ENCODE results near the gene LMX1A. TPM values are rescaled to one million over a fixed set of nuclear protein-coding genes. Genes with fewer than 3 reads are reported as not detected.

LMX1A gene
- total RNA-seq, 1 donor from 2014 or later: 8.7 TPM

- peaks cover 8% of the 10 kb centered on the region for H3K27me3 Mint-ChIP-seq (ENCODE audit: insufficient read depth, low read depth)
- H3K27ac ChIP-seq: no peak overlapping the region
- no peaks in the 10 kb centered on the region for H4K20me1 ChIP-seq (ENCODE audit: low read depth)
- H3K4me2 ChIP-seq: no peak overlapping the region
- H3K4me1 Mint-ChIP-seq: peaks cover 48% of the 10 kb centered on the region
- H3K4me3 ChIP-seq: no peak overlapping the region
- TF ChIP-seq CTCF (IDR thresholded peaks at IDR 0.05) (no peak), EZH2phosphoT487 (IDR thresholded peaks at IDR 0.05) (no peak), EZH2 (IDR thresholded peaks at IDR 0.05) (no peak)
- no peaks in the 10 kb centered on the region for H3K36me3 ChIP-seq
- peaks cover 37% of the 10 kb centered on the region for H3K4me1 ChIP-seq
- no peaks in the 10 kb centered on the region for H3K79me2 ChIP-seq (ENCODE audit: low read depth)
- H3K9ac ChIP-seq: no peak overlapping the region
- H3K36me3 Mint-ChIP-seq: peaks cover 4% of the 10 kb centered on the region
- H3K27ac Mint-ChIP-seq: no peak overlapping the region
- no peaks in the 10 kb centered on the region for H3K9me3 ChIP-seq (ENCODE audit: low read depth)
- H2AFZ ChIP-seq (replicated peaks): no peak overlapping the region
- no peak for DNase-seq (ENCODE audit: low spot score)
- peaks cover 5% of the 10 kb centered on the region for H3F3A ChIP-seq (ENCODE audit: low read depth)
- H3K9me3 Mint-ChIP-seq: peaks cover 7% of the 10 kb centered on the region
- H3K4me3 Mint-ChIP-seq: no peak overlapping the region
- no peaks in the 10 kb centered on the region for H3K27me3 ChIP-seq
Observed at GRCh38 chr1:165330483-165330882, 26.0 kb downstream of the LMX1A start.

GRCh38 chr1:165329104-165329503, 27.4 kb downstream of the LMX1A start:
- TF ChIP-seq CTCF (IDR thresholded peaks at IDR 0.05) (no peak), EZH2phosphoT487 (IDR thresholded peaks at IDR 0.05) (no peak), EZH2 (IDR thresholded peaks at IDR 0.05) (no peak)
- peaks cover 37% of the 10 kb centered on the region for H3K4me1 ChIP-seq
- peaks cover 8% of the 10 kb centered on the region for H3K27me3 Mint-ChIP-seq (ENCODE audit: insufficient read depth, low read depth)
- H3K36me3 Mint-ChIP-seq: peaks cover 4% of the 10 kb centered on the region
- H3K9ac ChIP-seq: no peak overlapping the region
- H3K4me2 ChIP-seq: no peak overlapping the region
- peaks cover 7% of the 10 kb centered on the region for H3K9me3 Mint-ChIP-seq
- H3K4me3 ChIP-seq: no peak overlapping the region
- H3K27ac Mint-ChIP-seq: peak overlapping the region; percentile 14
- no peaks in the 10 kb centered on the region for H4K20me1 ChIP-seq (ENCODE audit: low read depth)
- H3F3A ChIP-seq (ENCODE audit: low read depth): peaks cover 5% of the 10 kb centered on the region
- H3K79me2 ChIP-seq (ENCODE audit: low read depth): no peaks in the 10 kb centered on the region
- H3K27me3 ChIP-seq: no peaks in the 10 kb centered on the region
- H3K27ac ChIP-seq: no peak overlapping the region
- H3K9me3 ChIP-seq (ENCODE audit: low read depth): no peaks in the 10 kb centered on the region
- peaks cover 56% of the 10 kb centered on the region for H3K4me1 Mint-ChIP-seq
- H2AFZ ChIP-seq (replicated peaks): no peak overlapping the region
- H3K4me3 Mint-ChIP-seq: no peak overlapping the region
- no peaks in the 10 kb centered on the region for H3K36me3 ChIP-seq
- no peak for DNase-seq (ENCODE audit: low spot score)

GRCh38 chr1:165328136-165328535, 28.4 kb downstream of the LMX1A start:
- Histone ChIP-seq H3F3A (ENCODE audit: low read depth) (peaks cover 5% of the 10 kb centered on the region), H3K9ac (no peak overlapping the region), H3K36me3 (no peaks in the 10 kb centered on the region), H4K20me1 (ENCODE audit: low read depth) (no peaks in the 10 kb centered on the region), H2AFZ (replicated peaks) (no peak overlapping the region), H3K27ac (no peak overlapping the region), H3K4me3 (no peak overlapping the region), H3K79me2 (ENCODE audit: low read depth) (no peaks in the 10 kb centered on the region), H3K4me1 (peaks cover 33% of the 10 kb centered on the region), H3K27me3 (no peaks in the 10 kb centered on the region), H3K4me2 (peak overlapping the region; percentile 3), H3K9me3 (ENCODE audit: low read depth) (no peaks in the 10 kb centered on the region)
- no peak for DNase-seq (ENCODE audit: low spot score)
- Mint-ChIP-seq H3K27ac (no peak overlapping the region), H3K4me1 (peaks cover 54% of the 10 kb centered on the region), H3K4me3 (no peak overlapping the region), H3K27me3 (ENCODE audit: insufficient read depth, low read depth) (peaks cover 8% of the 10 kb centered on the region), H3K36me3 (peaks cover 2% of the 10 kb centered on the region), H3K9me3 (peaks cover 2% of the 10 kb centered on the region)
- TF ChIP-seq CTCF (IDR thresholded peaks at IDR 0.05): no peak
- TF ChIP-seq EZH2 (IDR thresholded peaks at IDR 0.05): no peak
- TF ChIP-seq EZH2phosphoT487 (IDR thresholded peaks at IDR 0.05): no peak
